ENCODE data around the gene HTT-AS.

Gene HTT-AS

GRCh38 chr4:3074078-3074845, at the start of gene HTT-AS, which contains the start of gene HTT:
HTT-AS (minus strand) TSS chr4:3074538.
HTT (plus strand) TSS chr4:3074681; CDS start chr4:3074826, 145 bp downstream.
- Histone ChIP-seq H3K27ac (ENCODE audit: low read length) (peak within 1 kb of the TSS; percentile 75), H3K4me1 (ENCODE audit: control insufficient read depth, low read depth, low read length) (peaks cover 9% of the 10 kb centered on the region), H3K9me3 (ENCODE audit: control insufficient read depth, low read depth, low read length) (no peaks in the 10 kb centered on the region), H3K4me3 (ENCODE audit: low read length) (peak within 1 kb of the TSS; percentile 92), H3K27me3 (ENCODE audit: control insufficient read depth, insufficient read depth, low read length) (no peaks in the 10 kb centered on the region), H3K9ac (ENCODE audit: low read length) (peak within 1 kb of the TSS; percentile 91), H3K36me3 (ENCODE audit: control insufficient read depth, low read depth, low read length) (no peaks in the 10 kb centered on the region)

GRCh38 chr4:3123181-3123671, 48.9 kb upstream of the HTT-AS start:
- Histone ChIP-seq H3K4me3 (ENCODE audit: low read length) (no peak overlapping the region), H3K27me3 (ENCODE audit: control insufficient read depth, insufficient read depth, low read length) (no peaks in the 10 kb centered on the region), H3K36me3 (ENCODE audit: control insufficient read depth, low read depth, low read length) (peaks cover 51% of the 10 kb centered on the region), H3K4me1 (ENCODE audit: control insufficient read depth, low read depth, low read length) (no peaks in the 10 kb centered on the region), H3K27ac (ENCODE audit: low read length) (no peak overlapping the region), H3K9me3 (ENCODE audit: control insufficient read depth, low read depth, low read length) (no peaks in the 10 kb centered on the region), H3K9ac (ENCODE audit: low read length) (no peak overlapping the region)

- Histone ChIP-seq H3K9ac (ENCODE audit: low read length) (no peak overlapping the region), H3K36me3 (ENCODE audit: control insufficient read depth, low read depth, low read length) (peaks cover 47% of the 10 kb centered on the region), H3K27me3 (ENCODE audit: control insufficient read depth, insufficient read depth, low read length) (no peaks in the 10 kb centered on the region), H3K27ac (ENCODE audit: low read length) (no peak overlapping the region), H3K9me3 (ENCODE audit: control insufficient read depth, low read depth, low read length) (no peaks in the 10 kb centered on the region), H3K4me3 (ENCODE audit: low read length) (no peak overlapping the region), H3K4me1 (ENCODE audit: control insufficient read depth, low read depth, low read length) (no peaks in the 10 kb centered on the region)
Observed at GRCh38 chr4:3122081-3122563, 47.8 kb upstream of the HTT-AS start.

- H3K27me3 ChIP-seq (ENCODE audit: control insufficient read depth, insufficient read depth, low read length) = no peaks in the 10 kb centered on the region
- no peak overlapping the region for H3K9ac ChIP-seq (ENCODE audit: low read length)
- H3K4me3 ChIP-seq (ENCODE audit: low read length) = no peak overlapping the region
- no peak overlapping the region for H3K27ac ChIP-seq (ENCODE audit: low read length)
- peaks cover 48% of the 10 kb centered on the region for H3K36me3 ChIP-seq (ENCODE audit: control insufficient read depth, low read depth, low read length)
- no peaks in the 10 kb centered on the region for H3K4me1 ChIP-seq (ENCODE audit: control insufficient read depth, low read depth, low read length)
- no peaks in the 10 kb centered on the region for H3K9me3 ChIP-seq (ENCODE audit: control insufficient read depth, low read depth, low read length)
Observed at GRCh38 chr4:3121596-3121995, 47.3 kb upstream of the HTT-AS start.

- H3K9me3 ChIP-seq (ENCODE audit: control insufficient read depth, low read depth, low read length) = no peaks in the 10 kb centered on the region
- no peaks in the 10 kb centered on the region for H3K4me1 ChIP-seq (ENCODE audit: control insufficient read depth, low read depth, low read length)
- no peak overlapping the region for H3K27ac ChIP-seq (ENCODE audit: low read length)
- no peak overlapping the region for H3K9ac ChIP-seq (ENCODE audit: low read length)
- H3K4me3 ChIP-seq (ENCODE audit: low read length) = no peak overlapping the region
- H3K36me3 ChIP-seq (ENCODE audit: control insufficient read depth, low read depth, low read length) = peaks cover 53% of the 10 kb centered on the region
- H3K27me3 ChIP-seq (ENCODE audit: control insufficient read depth, insufficient read depth, low read length) = no peaks in the 10 kb centered on the region
Observed at GRCh38 chr4:3121110-3121509, 46.8 kb upstream of the HTT-AS start.

GRCh38 chr4:3119464-3119863, 45.1 kb upstream of the HTT-AS start:
- Histone ChIP-seq H3K36me3 (ENCODE audit: control insufficient read depth, low read depth, low read length) (peaks cover 64% of the 10 kb centered on the region), H3K4me3 (ENCODE audit: low read length) (no peak overlapping the region), H3K27me3 (ENCODE audit: control insufficient read depth, insufficient read depth, low read length) (no peaks in the 10 kb centered on the region), H3K27ac (ENCODE audit: low read length) (no peak overlapping the region), H3K9me3 (ENCODE audit: control insufficient read depth, low read depth, low read length) (no peaks in the 10 kb centered on the region), H3K9ac (ENCODE audit: low read length) (no peak overlapping the region), H3K4me1 (ENCODE audit: control insufficient read depth, low read depth, low read length) (no peaks in the 10 kb centered on the region)

- Histone ChIP-seq H3K9me3 (ENCODE audit: control insufficient read depth, low read depth, low read length) (no peaks in the 10 kb centered on the region), H3K4me1 (ENCODE audit: control insufficient read depth, low read depth, low read length) (no peaks in the 10 kb centered on the region), H3K36me3 (ENCODE audit: control insufficient read depth, low read depth, low read length) (peaks cover 60% of the 10 kb centered on the region), H3K4me3 (ENCODE audit: low read length) (no peak overlapping the region), H3K27ac (ENCODE audit: low read length) (no peak overlapping the region), H3K27me3 (ENCODE audit: control insufficient read depth, insufficient read depth, low read length) (no peaks in the 10 kb centered on the region), H3K9ac (ENCODE audit: low read length) (no peak overlapping the region)
Observed at GRCh38 chr4:3118312-3118711, 44.0 kb upstream of the HTT-AS start.

GRCh38 chr4:3116955-3117354, 42.6 kb upstream of the HTT-AS start:
- Histone ChIP-seq H3K4me3 (ENCODE audit: low read length) (no peak overlapping the region), H3K4me1 (ENCODE audit: control insufficient read depth, low read depth, low read length) (no peaks in the 10 kb centered on the region), H3K36me3 (ENCODE audit: control insufficient read depth, low read depth, low read length) (peaks cover 62% of the 10 kb centered on the region), H3K27me3 (ENCODE audit: control insufficient read depth, insufficient read depth, low read length) (no peaks in the 10 kb centered on the region), H3K9me3 (ENCODE audit: control insufficient read depth, low read depth, low read length) (no peaks in the 10 kb centered on the region), H3K27ac (ENCODE audit: low read length) (no peak overlapping the region), H3K9ac (ENCODE audit: low read length) (no peak overlapping the region)

- Histone ChIP-seq H3K4me3 (ENCODE audit: low read length) (no peak overlapping the region), H3K9ac (ENCODE audit: low read length) (no peak overlapping the region), H3K36me3 (ENCODE audit: control insufficient read depth, low read depth, low read length) (peaks cover 57% of the 10 kb centered on the region)
Observed at GRCh38 chr4:3115637-3116270, 41.4 kb upstream of the HTT-AS start.

GRCh38 chr4:3114377-3114776, 40.0 kb upstream of the HTT-AS start:
- H3K9ac ChIP-seq (ENCODE audit: low read length) = no peak overlapping the region
- H3K4me3 ChIP-seq (ENCODE audit: low read length) = no peak overlapping the region
- no peak overlapping the region for H3K27ac ChIP-seq (ENCODE audit: low read length)
- H3K9me3 ChIP-seq (ENCODE audit: control insufficient read depth, low read depth, low read length) = no peaks in the 10 kb centered on the region
- no peaks in the 10 kb centered on the region for H3K27me3 ChIP-seq (ENCODE audit: control insufficient read depth, insufficient read depth, low read length)
- H3K4me1 ChIP-seq (ENCODE audit: control insufficient read depth, low read depth, low read length) = peaks cover 6% of the 10 kb centered on the region
- H3K36me3 ChIP-seq (ENCODE audit: control insufficient read depth, low read depth, low read length) = peaks cover 52% of the 10 kb centered on the region

More at GRCh38 chr4:3115637-3116270, 41.4 kb upstream of the HTT-AS start:
- no peak overlapping the region for H3K27ac ChIP-seq (ENCODE audit: low read length)
- H3K4me1 ChIP-seq (ENCODE audit: control insufficient read depth, low read depth, low read length) = peaks cover 6% of the 10 kb centered on the region
- no peaks in the 10 kb centered on the region for H3K27me3 ChIP-seq (ENCODE audit: control insufficient read depth, insufficient read depth, low read length)
- H3K9me3 ChIP-seq (ENCODE audit: control insufficient read depth, low read depth, low read length) = no peaks in the 10 kb centered on the region

- H3K36me3 ChIP-seq (ENCODE audit: control insufficient read depth, low read depth, low read length) = peaks cover 58% of the 10 kb centered on the region
- H3K9ac ChIP-seq (ENCODE audit: low read length) = no peak overlapping the region
- H3K4me1 ChIP-seq (ENCODE audit: control insufficient read depth, low read depth, low read length) = peaks cover 6% of the 10 kb centered on the region
- no peak overlapping the region for H3K27ac ChIP-seq (ENCODE audit: low read length)
- no peaks in the 10 kb centered on the region for H3K27me3 ChIP-seq (ENCODE audit: control insufficient read depth, insufficient read depth, low read length)
- no peaks in the 10 kb centered on the region for H3K9me3 ChIP-seq (ENCODE audit: control insufficient read depth, low read depth, low read length)
- no peak overlapping the region for H3K4me3 ChIP-seq (ENCODE audit: low read length)
Observed at GRCh38 chr4:3112609-3113469, 38.5 kb upstream of the HTT-AS start.
